ENCODE results near the gene STARD10. TPM values are rescaled to one million over a fixed set of nuclear protein-coding genes. Genes with fewer than 3 reads are reported as not detected.

Gene STARD10
- total and polyA plus RNA-seq, 9 of the 15 experiments (the other 6 are each of a cell fraction or from before 2014, with no cell fraction given) = 0.15 to 52.9 (median 32.3) TPM

DNA sequence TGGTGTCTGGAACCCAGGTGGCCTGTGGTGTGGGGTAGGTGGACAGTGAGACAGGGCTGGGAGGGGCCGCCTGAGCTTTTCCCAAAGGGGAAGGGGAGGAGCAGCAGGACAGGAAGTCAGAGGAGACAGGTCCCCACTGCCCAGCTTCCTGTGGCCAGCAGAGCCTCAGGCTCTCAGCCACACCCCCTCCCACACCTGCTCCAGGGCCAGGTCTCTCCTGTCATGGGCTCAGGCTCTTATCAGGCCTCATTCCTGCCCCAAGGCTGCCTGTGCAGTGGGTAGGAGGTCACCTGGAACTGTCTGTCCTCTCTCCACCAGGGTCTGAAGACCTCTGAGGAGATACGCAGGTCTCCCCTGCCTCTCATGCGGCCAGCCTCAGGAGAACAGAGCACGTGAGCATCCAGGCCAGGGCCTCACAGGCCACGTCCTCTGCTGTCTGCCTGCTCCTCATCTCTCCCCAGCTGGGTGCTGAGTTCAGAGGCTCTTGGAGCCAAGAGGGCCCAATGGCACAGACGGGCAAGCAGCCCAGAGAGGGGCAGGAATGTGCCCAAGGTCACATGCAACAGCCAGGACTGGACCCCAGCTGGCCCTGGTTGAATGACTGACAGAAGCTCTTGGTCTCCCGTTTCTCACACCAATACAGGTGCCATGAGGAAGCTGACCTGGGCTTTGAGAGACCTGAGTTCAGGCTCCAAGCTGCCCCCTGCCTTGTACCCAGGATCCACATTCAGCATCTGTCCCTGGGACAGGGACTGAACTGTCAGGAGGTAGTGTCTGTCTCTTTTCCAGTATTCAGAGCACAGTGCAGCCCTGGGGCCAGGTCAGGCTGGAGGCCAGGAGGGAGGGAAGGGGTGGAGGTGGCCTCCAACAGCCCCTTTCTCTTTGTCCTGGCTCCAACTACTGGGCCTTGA is 16.7 kb downstream of the STARD10 start (continued):
- TF ChIP-seq, protein P1, sequence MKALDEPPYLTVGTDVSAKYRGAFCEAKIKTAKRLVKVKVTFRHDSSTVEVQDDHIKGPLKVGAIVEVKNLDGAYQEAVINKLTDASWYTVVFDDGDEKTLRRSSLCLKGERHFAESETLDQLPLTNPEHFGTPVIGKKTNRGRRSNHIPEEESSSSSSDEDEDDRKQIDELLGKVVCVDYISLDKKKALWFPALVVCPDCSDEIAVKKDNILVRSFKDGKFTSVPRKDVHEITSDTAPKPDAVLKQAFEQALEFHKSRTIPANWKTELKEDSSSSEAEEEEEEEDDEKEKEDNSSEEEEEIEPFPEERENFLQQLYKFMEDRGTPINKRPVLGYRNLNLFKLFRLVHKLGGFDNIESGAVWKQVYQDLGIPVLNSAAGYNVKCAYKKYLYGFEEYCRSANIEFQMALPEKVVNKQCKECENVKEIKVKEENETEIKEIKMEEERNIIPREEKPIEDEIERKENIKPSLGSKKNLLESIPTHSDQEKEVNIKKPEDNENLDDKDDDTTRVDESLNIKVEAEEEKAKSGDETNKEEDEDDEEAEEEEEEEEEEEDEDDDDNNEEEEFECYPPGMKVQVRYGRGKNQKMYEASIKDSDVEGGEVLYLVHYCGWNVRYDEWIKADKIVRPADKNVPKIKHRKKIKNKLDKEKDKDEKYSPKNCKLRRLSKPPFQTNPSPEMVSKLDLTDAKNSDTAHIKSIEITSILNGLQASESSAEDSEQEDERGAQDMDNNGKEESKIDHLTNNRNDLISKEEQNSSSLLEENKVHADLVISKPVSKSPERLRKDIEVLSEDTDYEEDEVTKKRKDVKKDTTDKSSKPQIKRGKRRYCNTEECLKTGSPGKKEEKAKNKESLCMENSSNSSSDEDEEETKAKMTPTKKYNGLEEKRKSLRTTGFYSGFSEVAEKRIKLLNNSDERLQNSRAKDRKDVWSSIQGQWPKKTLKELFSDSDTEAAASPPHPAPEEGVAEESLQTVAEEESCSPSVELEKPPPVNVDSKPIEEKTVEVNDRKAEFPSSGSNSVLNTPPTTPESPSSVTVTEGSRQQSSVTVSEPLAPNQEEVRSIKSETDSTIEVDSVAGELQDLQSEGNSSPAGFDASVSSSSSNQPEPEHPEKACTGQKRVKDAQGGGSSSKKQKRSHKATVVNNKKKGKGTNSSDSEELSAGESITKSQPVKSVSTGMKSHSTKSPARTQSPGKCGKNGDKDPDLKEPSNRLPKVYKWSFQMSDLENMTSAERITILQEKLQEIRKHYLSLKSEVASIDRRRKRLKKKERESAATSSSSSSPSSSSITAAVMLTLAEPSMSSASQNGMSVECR (CRISPR knock-in tag; IDR thresholded peaks at IDR 0.05) = peak; percentile 84
- TF ChIP-seq ZNF3 (CRISPR knock-in tag; IDR thresholded peaks at IDR 0.05) (no peak), ZEB2 (IDR thresholded peaks at IDR 0.05) (peak; percentile 35; the same call in 1 of the 2 replicates), TAF1 (IDR thresholded peaks at IDR 0.05; ENCODE audit: control insufficient read depth, extremely low read depth, insufficient read depth, low read length, severe bottlenecking) (peak; percentile 26), JUN (IDR thresholded peaks at IDR 0.05; ENCODE audit: borderline replicate concordance, low read depth, low read length) (no peak; the same call in 1 of the 2 replicates), JUN (CRISPR knock-in tag; IDR thresholded peaks at IDR 0.05; ENCODE audit: borderline replicate concordance) (0 out of 2 replicates have a peak, but pooled peaks have one; percentile 59), XRCC4 (IDR thresholded peaks at IDR 0.05; ENCODE audit: extremely low read depth, insufficient read depth, insufficient read length) (no peak), SMC3 (conservative IDR thresholded peaks at IDR 0.05; ENCODE audit: insufficient read depth, low read depth, low read length) (no peak), RFX1 (IDR thresholded peaks at IDR 0.05) (no peak), DMBX1 (CRISPR knock-in tag; IDR thresholded peaks at IDR 0.05; ENCODE audit: borderline replicate concordance) (peak; percentile 14; the same call in 1 of the 2 replicates), HNRNPLL (IDR thresholded peaks at IDR 0.05; ENCODE audit: low read depth, low read length, poor library complexity, severe bottlenecking) (no peak), NFE2 (IDR thresholded peaks at IDR 0.05; ENCODE audit: low read depth) (no peak), BACH1 (tag; IDR thresholded peaks at IDR 0.05) (no peak), JUND (IDR thresholded peaks at IDR 0.05; ENCODE audit: borderline replicate concordance, low read depth, low read length) (0 out of 2 replicates have a peak, but pooled peaks have one; percentile 23), JUND (tag; IDR thresholded peaks at IDR 0.05; ENCODE audit: borderline replicate concordance, low read depth, low read length) (no peak), GABPB2 (CRISPR knock-in tag; conservative IDR thresholded peaks at IDR 0.05) (no peak), ADNP (tag; IDR thresholded peaks at IDR 0.05) (0 out of 2 replicates have a peak, but pooled peaks have one; percentile 0)
- TF ChIP-seq, protein P2, sequence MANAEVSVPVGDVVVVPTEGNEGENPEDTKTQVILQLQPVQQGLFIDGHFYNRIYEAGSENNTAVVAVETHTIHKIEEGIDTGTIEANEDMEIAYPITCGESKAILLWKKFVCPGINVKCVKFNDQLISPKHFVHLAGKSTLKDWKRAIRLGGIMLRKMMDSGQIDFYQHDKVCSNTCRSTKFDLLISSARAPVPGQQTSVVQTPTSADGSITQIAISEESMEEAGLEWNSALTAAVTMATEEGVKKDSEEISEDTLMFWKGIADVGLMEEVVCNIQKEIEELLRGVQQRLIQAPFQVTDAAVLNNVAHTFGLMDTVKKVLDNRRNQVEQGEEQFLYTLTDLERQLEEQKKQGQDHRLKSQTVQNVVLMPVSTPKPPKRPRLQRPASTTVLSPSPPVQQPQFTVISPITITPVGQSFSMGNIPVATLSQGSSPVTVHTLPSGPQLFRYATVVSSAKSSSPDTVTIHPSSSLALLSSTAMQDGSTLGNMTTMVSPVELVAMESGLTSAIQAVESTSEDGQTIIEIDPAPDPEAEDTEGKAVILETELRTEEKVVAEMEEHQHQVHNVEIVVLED (CRISPR knock-in tag; IDR thresholded peaks at IDR 0.05) = no peak

All from K562 (cell line).